HG03571 (cell line): Measurements from ENCODE around the gene S100A10.

Experiments
- ATAC-seq: cut with Tn5 transposase; IDR thresholded peaks from one replicate; pipeline ENCODE4 v1.9.1; 2021; ENCODE audit not compliant: unreplicated experiment

The S100A10 gene

GRCh38 chr1:151988405-151988923 is 5.2 kb downstream of the S100A10 start:
- ATAC-seq, result no peak

GRCh38 chr1:151986501-151987190 is 7.0 kb downstream of the S100A10 start:
- no peak for ATAC-seq

- ATAC-seq, result no peak
Observed at GRCh38 chr1:151985768-151986167, 7.9 kb downstream of the S100A10 start.

- no peak for ATAC-seq
Observed at GRCh38 chr1:151985270-151985669, 8.4 kb downstream of the S100A10 start.

GRCh38 chr1:151984313-151984956 is 9.2 kb downstream of the S100A10 start:
- peak; percentile 57 for ATAC-seq

- ATAC-seq, result no peak
Observed at GRCh38 chr1:151982300-151983005, 11.2 kb downstream of the S100A10 start.

GRCh38 chr1:151981178-151981525 is 12.5 kb downstream of the S100A10 start:
- ATAC-seq, result no peak

- ATAC-seq, result no peak
Observed at GRCh38 chr1:151980287-151981177, 13.1 kb downstream of the S100A10 start.

- ATAC-seq, result no peak
Observed at GRCh38 chr1:151978922-151979321, 14.7 kb downstream of the S100A10 start.

GRCh38 chr1:151977662-151978230 is 15.9 kb downstream of the S100A10 start:
- ATAC-seq, result no peak

GRCh38 chr1:151976858-151977257 is 16.8 kb downstream of the S100A10 start:
- ATAC-seq, result no peak

- ATAC-seq, result no peak
Observed at GRCh38 chr1:151976015-151976343, 17.7 kb downstream of the S100A10 start.

- no peak for ATAC-seq
Observed at GRCh38 chr1:151975311-151976014, 18.2 kb downstream of the S100A10 start.

GRCh38 chr1:151972542-151973248 is 21.0 kb downstream of the S100A10 start:
- ATAC-seq, result no peak

- ATAC-seq, result no peak
Observed at GRCh38 chr1:151970626-151971025, 23.0 kb downstream of the S100A10 start.

- no peak for ATAC-seq
Observed at GRCh38 chr1:151970128-151970527, 23.5 kb downstream of the S100A10 start.

- ATAC-seq, result no peak
Observed at GRCh38 chr1:151968791-151969399, 24.8 kb downstream of the S100A10 start.

GRCh38 chr1:151968058-151968457 is 25.6 kb downstream of the S100A10 start:
- no peak for ATAC-seq

- no peak for ATAC-seq
Observed at GRCh38 chr1:151967091-151967490, 26.6 kb downstream of the S100A10 start.
